Neutrophil (primary cell): ENCODE results near the gene EXOC3L4.

ENCODE experiments used
- H3K27ac ChIP-seq: fragments of 200-600 bp; sonication (generic); 2 replicates; pipeline ENCODE4 v1.5.1; 2016; ENCODE audit warnings: mild to moderate bottlenecking, moderate library complexity
- H3K27me3 ChIP-seq: fragments of 200-600 bp; sonication (generic); 2 replicates; pipeline ENCODE4 v1.6.0; 2016; ENCODE audit warnings: mild to moderate bottlenecking
- H3K36me3 ChIP-seq: fragments of 200-600 bp; sonication (generic); 2 replicates; pipeline ENCODE4 v1.5.1; 2017
- H3K4me1 ChIP-seq, 2 experiments: fragments of 200-600 bp in 1 of 2; sonication (generic) in 1 of 2; 1 replicate in 1 of 2; 2 replicates in 1 of 2; pipeline versions ENCODE4 v1.5.1 to v1.6.1; 2013 to 2016; ENCODE audit warnings: low read depth in 1 of 2, low read length in 1 of 2, mild to moderate bottlenecking in 1 of 2, moderate library complexity in 1 of 2; ENCODE audit not compliant: control insufficient read depth in 1 of 2, insufficient read depth in 1 of 2
- H3K4me3 ChIP-seq, 2 experiments: fragments of 200-600 bp in 1 of 2; sonication (generic) in 1 of 2; 1 replicate in 1 of 2; 2 replicates in 1 of 2; pipeline ENCODE4 v1.5.1; 2013 to 2016; ENCODE audit warnings: low read depth in 1 of 2, low read length in 1 of 2, mild to moderate bottlenecking in 1 of 2, moderate library complexity in 1 of 2
- H3K9me3 ChIP-seq: fragments of 200-600 bp; sonication (generic); 2 replicates; pipeline ENCODE4 v1.5.1; 2016
- TF ChIP-seq, protein P1 (sequence below): fragments of 200-600 bp; sonication (generic); IDR thresholded peaks from 2 replicates; pipeline ENCODE4 v1.5.1; 2016; ENCODE audit warnings: antibody characterized with exemption

Gene EXOC3L4

GRCh38 chr14:103129301-103130016 lies 34.9 kb downstream of the EXOC3L4 start:
- Histone ChIP-seq H3K27ac (no peak overlapping the region), H3K27me3 (no peaks in the 10 kb centered on the region), H3K4me3 (no peak overlapping the region), H3K36me3 (peaks cover 97% of the 10 kb centered on the region), H3K4me1 (peaks cover 12 to 26% of the 10 kb centered on the region in 2 experiments), H3K9me3 (no peaks in the 10 kb centered on the region)
- TF ChIP-seq, protein P1, sequence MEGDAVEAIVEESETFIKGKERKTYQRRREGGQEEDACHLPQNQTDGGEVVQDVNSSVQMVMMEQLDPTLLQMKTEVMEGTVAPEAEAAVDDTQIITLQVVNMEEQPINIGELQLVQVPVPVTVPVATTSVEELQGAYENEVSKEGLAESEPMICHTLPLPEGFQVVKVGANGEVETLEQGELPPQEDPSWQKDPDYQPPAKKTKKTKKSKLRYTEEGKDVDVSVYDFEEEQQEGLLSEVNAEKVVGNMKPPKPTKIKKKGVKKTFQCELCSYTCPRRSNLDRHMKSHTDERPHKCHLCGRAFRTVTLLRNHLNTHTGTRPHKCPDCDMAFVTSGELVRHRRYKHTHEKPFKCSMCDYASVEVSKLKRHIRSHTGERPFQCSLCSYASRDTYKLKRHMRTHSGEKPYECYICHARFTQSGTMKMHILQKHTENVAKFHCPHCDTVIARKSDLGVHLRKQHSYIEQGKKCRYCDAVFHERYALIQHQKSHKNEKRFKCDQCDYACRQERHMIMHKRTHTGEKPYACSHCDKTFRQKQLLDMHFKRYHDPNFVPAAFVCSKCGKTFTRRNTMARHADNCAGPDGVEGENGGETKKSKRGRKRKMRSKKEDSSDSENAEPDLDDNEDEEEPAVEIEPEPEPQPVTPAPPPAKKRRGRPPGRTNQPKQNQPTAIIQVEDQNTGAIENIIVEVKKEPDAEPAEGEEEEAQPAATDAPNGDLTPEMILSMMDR = no peak

- TF ChIP-seq, protein P1 = no peak
- Histone ChIP-seq H3K27me3 (no peaks in the 10 kb centered on the region), H3K4me1 (peaks cover 5 to 19% of the 10 kb centered on the region in 2 experiments), H3K4me3 (no peak overlapping the region), H3K36me3 (peaks cover 97% of the 10 kb centered on the region), H3K9me3 (no peaks in the 10 kb centered on the region), H3K27ac (no peak overlapping the region)
Measured at GRCh38 chr14:103130017-103130764, 35.7 kb downstream of the EXOC3L4 start.

- Histone ChIP-seq H3K9me3 (no peaks in the 10 kb centered on the region), H3K36me3 (peaks cover 97% of the 10 kb centered on the region), H3K4me3 (no peak overlapping the region), H3K27me3 (no peaks in the 10 kb centered on the region), H3K4me1 (peaks cover 0 to 11% of the 10 kb centered on the region in 2 experiments), H3K27ac (peak overlapping the region; percentile 23)
- TF ChIP-seq, protein P1 = no peak
Measured at GRCh38 chr14:103130965-103131364, 36.4 kb downstream of the EXOC3L4 start.

GRCh38 chr14:103131580-103131979 lies 37.1 kb downstream of the EXOC3L4 start:
- Histone ChIP-seq H3K4me1 (peaks cover 0 to 10% of the 10 kb centered on the region in 2 experiments), H3K9me3 (no peaks in the 10 kb centered on the region), H3K27me3 (no peaks in the 10 kb centered on the region), H3K27ac (peak overlapping the region; percentile 23), H3K4me3 (no peak overlapping the region), H3K36me3 (peaks cover 97% of the 10 kb centered on the region)
- TF ChIP-seq, protein P1 = no peak

DNA sequence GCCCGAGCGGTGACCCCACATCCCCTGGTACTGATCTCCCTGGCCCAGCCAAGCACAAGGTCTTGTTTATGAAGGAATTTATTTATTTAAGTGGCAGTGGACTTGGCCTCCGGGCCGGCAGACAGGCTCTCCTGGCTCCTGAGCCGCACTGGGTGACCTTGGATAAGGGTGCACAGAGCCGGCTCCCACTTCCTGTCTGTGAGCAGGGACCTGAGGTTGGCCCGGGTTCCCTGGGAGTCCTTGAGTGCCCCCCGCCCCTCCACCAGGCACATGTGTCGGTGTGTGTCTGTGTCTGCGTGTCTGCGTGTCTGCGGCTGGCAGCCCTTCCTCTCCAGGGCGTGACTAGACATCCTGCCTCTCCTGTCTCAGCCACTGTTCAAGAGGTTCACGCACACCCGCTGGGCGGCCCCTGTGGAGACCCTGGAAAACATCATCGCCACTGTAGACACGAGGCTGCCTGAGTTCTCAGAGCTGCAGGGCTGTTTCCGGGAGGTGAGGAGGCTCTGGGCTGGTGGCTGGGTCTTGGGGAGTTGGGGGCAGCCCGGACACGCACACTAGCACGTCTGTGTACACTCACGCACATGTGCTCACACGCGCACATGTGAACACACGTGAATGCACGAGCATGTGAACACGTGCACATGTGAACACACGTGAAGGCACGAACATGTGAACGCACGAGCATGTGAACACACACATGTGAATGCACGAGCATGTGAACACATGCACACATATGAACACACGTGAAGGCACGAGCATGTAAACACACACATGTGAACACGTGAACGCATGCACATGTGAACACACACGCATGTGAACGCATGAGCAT lies 38.1 kb downstream of the EXOC3L4 start:
- Histone ChIP-seq H3K36me3 (peaks cover 100% of the 10 kb centered on the region), H3K4me1 (peaks cover 0 to 20% of the 10 kb centered on the region in 2 experiments), H3K27ac (peak overlapping the region; percentile 25), H3K9me3 (no peaks in the 10 kb centered on the region), H3K27me3 (peaks cover 2% of the 10 kb centered on the region), H3K4me3 (no peak overlapping the region)
- TF ChIP-seq, protein P1 = no peak
